Neuronal stem cell (in vitro differentiated cells): ENCODE data around the gene TDRD1.

ENCODE experiments used
- DNase-seq: peaks from one replicate; pipeline ENCODE4 v3.0.0-alpha.2; 2013; ENCODE audit warnings: low spot score
- H2AFZ ChIP-seq: one replicate; pipeline ENCODE4 v1.6.1; 2013; ENCODE audit warnings: mild to moderate bottlenecking, low read length, inconsistent platforms
- H2AK5ac ChIP-seq: 2 replicates; pipeline ENCODE4 v1.6.1; 2013; ENCODE audit warnings: low read depth, mild to moderate bottlenecking, inconsistent platforms, low read length, moderate library complexity, mixed read lengths
- H2BK120ac ChIP-seq: 2 replicates; pipeline ENCODE4 v1.6.1; 2013; ENCODE audit warnings: low read depth, mild to moderate bottlenecking, inconsistent platforms, low read length, moderate library complexity, mixed read lengths
- H2BK12ac ChIP-seq: one replicate; pipeline ENCODE4 v1.6.1; 2013; ENCODE audit warnings: low read length, inconsistent platforms
- H2BK15ac ChIP-seq: 2 replicates; pipeline ENCODE4 v1.6.1; 2013; ENCODE audit warnings: mild to moderate bottlenecking, low read length, inconsistent platforms, mixed read lengths
- H2BK5ac ChIP-seq: one replicate; pipeline ENCODE4 v1.6.1; 2013; ENCODE audit warnings: inconsistent platforms, mild to moderate bottlenecking, low read length, moderate library complexity
- H3K14ac ChIP-seq: one replicate; pipeline ENCODE4 v1.6.1; 2013; ENCODE audit warnings: low read length, inconsistent platforms
- H3K18ac ChIP-seq: 2 replicates; pipeline ENCODE4 v1.6.1; 2013; ENCODE audit warnings: low read length, inconsistent platforms
- H3K23ac ChIP-seq: 2 replicates; pipeline ENCODE4 v1.6.1; 2013; ENCODE audit warnings: low read depth, mild to moderate bottlenecking, mixed read lengths, low read length, inconsistent platforms; ENCODE audit not compliant: poor library complexity
- H3K27ac ChIP-seq: replicated peaks from 3 replicates; pipeline ENCODE4 v1.5.1; 2013; ENCODE audit warnings: low read length, inconsistent platforms
- H3K27me3 ChIP-seq, 3 experiments: 2 replicates each; pipeline ENCODE4 v1.6.1; 2013; ENCODE audit warnings: low read length in 3 of 3, mild to moderate bottlenecking in 2 of 3, inconsistent platforms in 1 of 3, low read depth in 1 of 3, mixed read lengths in 1 of 3, moderate library complexity in 1 of 3; ENCODE audit not compliant: control insufficient read depth in 3 of 3, insufficient read depth in 3 of 3
- H3K36me3 ChIP-seq, 2 donors: replicated peaks in 1 of 2; 2 replicates each; pipeline ENCODE4 v1.6.1; 2013; ENCODE audit warnings: low read length in 2 of 2; ENCODE audit not compliant: control insufficient read depth in 2 of 2, insufficient read depth in 2 of 2
- H3K4ac ChIP-seq: 2 replicates; pipeline ENCODE4 v1.6.1; 2013; ENCODE audit warnings: inconsistent platforms, mild to moderate bottlenecking, low read length, moderate library complexity
- H3K4me1 ChIP-seq, 2 donors: 1 replicate in 1 of 2; 2 replicates in 1 of 2; pipeline ENCODE4 v1.6.1; 2013; ENCODE audit warnings: low read length in 2 of 2, low read depth in 1 of 2; ENCODE audit not compliant: control insufficient read depth in 2 of 2, insufficient read depth in 1 of 2
- H3K4me2 ChIP-seq: one replicate; pipeline ENCODE4 v1.6.1; 2013; ENCODE audit warnings: mild to moderate bottlenecking, low read length, inconsistent platforms; ENCODE audit not compliant: insufficient read depth, poor library complexity, severe bottlenecking
- H3K4me3 ChIP-seq, 2 donors: 2 replicates each; pipeline ENCODE4 v1.5.1; 2013; ENCODE audit warnings: low read length in 2 of 2, mild to moderate bottlenecking in 2 of 2, inconsistent platforms in 1 of 2, moderate library complexity in 1 of 2
- H3K79me1 ChIP-seq: one replicate; pipeline ENCODE4 v1.6.1; 2013; ENCODE audit warnings: low read depth, mild to moderate bottlenecking, inconsistent platforms, low read length, moderate library complexity
- H3K9ac ChIP-seq: one replicate; pipeline ENCODE4 v1.6.1; 2013; ENCODE audit warnings: mild to moderate bottlenecking, low read depth, low read length, inconsistent platforms; ENCODE audit not compliant: poor library complexity
- H3K9me3 ChIP-seq, 2 donors: replicated peaks in 1 of 2; 2 replicates each; pipeline versions ENCODE3 to v1.6.1; 2013; ENCODE audit warnings: low read length in 2 of 2, mild to moderate bottlenecking in 2 of 2, inconsistent platforms in 1 of 2, low read depth in 1 of 2, mixed read lengths in 1 of 2, moderate library complexity in 1 of 2; ENCODE audit not compliant: control insufficient read depth in 2 of 2, insufficient read depth in 1 of 2
- H4K8ac ChIP-seq: one replicate; pipeline ENCODE4 v1.6.1; 2013; ENCODE audit warnings: low read depth, mild to moderate bottlenecking, inconsistent platforms, low read length, moderate library complexity
- H4K91ac ChIP-seq: one replicate; pipeline ENCODE4 v1.6.1; 2013; ENCODE audit warnings: low read length, low read depth, mild to moderate bottlenecking, inconsistent platforms; ENCODE audit not compliant: poor library complexity
- WGBS, 2 donors: extraction: QIAGEN DNeasy Blood & Tissue Kit; methylation state at CpG; one replicate each; pipeline ENCODE4 v1.1.7; 2013; ENCODE audit warnings: missing lambda C conversion rate in 2 of 2, mixed read lengths in 1 of 2; ENCODE audit not compliant: insufficient read length in 2 of 2, insufficient replicate concordance in 1 of 2; ENCODE audit errors: extremely low coverage in 2 of 2; 5-methylcytosine and 5-hydroxymethylcytosine counted together

Gene TDRD1

GRCh38 chr10:114239117-114239993 lies 60.2 kb downstream of the TDRD1 start, which contains the start of gene VWA2:
Gene VWA2, plus strand, starts transcription at chr10:114239254. Its CDS starts 9,460 bp downstream, at chr10:114248714.
- H3K4me3 ChIP-seq, result peak within 1 kb of the TSS; percentile 17 to 78
- H3K9me3 ChIP-seq, result peaks cover 0 to 2% of the 10 kb centered on the region in 2 donors
- H3K36me3 ChIP-seq, result no peaks in the 10 kb centered on the region
- peaks cover 0 to 6% of the 10 kb centered on the region in 2 donors for H3K4me1 ChIP-seq
- H3K79me1 ChIP-seq, result no peaks in the 10 kb centered on the region
- H3K18ac ChIP-seq, result peak within 1 kb of the TSS; percentile 50
- no peak within 1 kb of the TSS for H2BK120ac ChIP-seq
- H2AFZ ChIP-seq, result peak within 1 kb of the TSS; percentile 83
- no peak within 1 kb of the TSS for H4K91ac ChIP-seq
- no CpG with 5 or more reads among the region's 79 CpGs for WGBS, 2 donors
- no peak within 1 kb of the TSS for H3K4ac ChIP-seq
- H3K27ac ChIP-seq, result no peak within 1 kb of the TSS
- H3K14ac ChIP-seq, result no peak within 1 kb of the TSS
- peak within 1 kb of the TSS; percentile 78 for H3K4me2 ChIP-seq
- no peak within 1 kb of the TSS for H2AK5ac ChIP-seq
- H3K9ac ChIP-seq, result peak within 1 kb of the TSS; percentile 9
- no peak within 1 kb of the TSS for H4K8ac ChIP-seq
- no peak within 1 kb of the TSS for H2BK5ac ChIP-seq
- peak within 1 kb of the TSS; percentile 26 for H2BK15ac ChIP-seq
- DNase-seq, result peak; percentile 21
- no peak within 1 kb of the TSS for H2BK12ac ChIP-seq
- H3K27me3 ChIP-seq, result peaks cover 2 to 91% (median 24%) of the 10 kb centered on the region in 3 experiments
- no peak within 1 kb of the TSS for H3K23ac ChIP-seq

GRCh38 chr10:114239994-114240345 lies 60.8 kb downstream of the TDRD1 start:
- no peak overlapping the region for H4K8ac ChIP-seq
- no peak overlapping the region for H3K27ac ChIP-seq
- H2BK120ac ChIP-seq, result no peak overlapping the region
- H3K14ac ChIP-seq, result no peak overlapping the region
- H4K91ac ChIP-seq, result no peak overlapping the region
- H3K79me1 ChIP-seq, result no peaks in the 10 kb centered on the region
- H2AFZ ChIP-seq, result no peak overlapping the region
- no peak overlapping the region for H2BK15ac ChIP-seq
- H3K9ac ChIP-seq, result peak overlapping the region; percentile 9
- H2BK5ac ChIP-seq, result no peak overlapping the region
- H3K23ac ChIP-seq, result no peak overlapping the region
- H2BK12ac ChIP-seq, result no peak overlapping the region
- no peak for DNase-seq
- H3K36me3 ChIP-seq, result no peaks in the 10 kb centered on the region
- peak overlapping the region; percentile 78 for H3K4me2 ChIP-seq
- H3K4me3 ChIP-seq, result peak overlapping the region in 1 of 2 donors; percentile 78
- H3K27me3 ChIP-seq, result peaks cover 2 to 91% (median 24%) of the 10 kb centered on the region in 3 experiments
- peaks cover 4 to 6% of the 10 kb centered on the region in 2 donors for H3K4me1 ChIP-seq
- no peak overlapping the region for H2AK5ac ChIP-seq
- WGBS, 2 donors, result no CpG with 5 or more reads among the region's 11 CpGs
- H3K9me3 ChIP-seq, result peaks cover 0 to 2% of the 10 kb centered on the region in 2 donors
- H3K18ac ChIP-seq, result peak overlapping the region; percentile 50
- H3K4ac ChIP-seq, result no peak overlapping the region

GRCh38 chr10:114242235-114242634 lies 63.1 kb downstream of the TDRD1 start:
- no CpG with 5 or more reads among the region's 9 CpGs for WGBS, 2 donors
- no peak overlapping the region for H4K8ac ChIP-seq
- H3K4me2 ChIP-seq, result no peak overlapping the region
- H2BK12ac ChIP-seq, result no peak overlapping the region
- H2AFZ ChIP-seq, result no peak overlapping the region
- no peak overlapping the region for H2BK5ac ChIP-seq
- H2BK15ac ChIP-seq, result no peak overlapping the region
- peaks cover 0 to 2% of the 10 kb centered on the region in 2 donors for H3K9me3 ChIP-seq
- no peak overlapping the region for H3K23ac ChIP-seq
- peaks cover 6 to 8% of the 10 kb centered on the region in 2 donors for H3K4me1 ChIP-seq
- H4K91ac ChIP-seq, result no peak overlapping the region
- H3K36me3 ChIP-seq, result no peaks in the 10 kb centered on the region
- no peak overlapping the region for H3K18ac ChIP-seq
- H3K27ac ChIP-seq, result no peak overlapping the region
- H3K9ac ChIP-seq, result no peak overlapping the region
- DNase-seq, result no peak
- peak overlapping the region in 1 of 2 donors; percentile 34 for H3K4me3 ChIP-seq
- H3K14ac ChIP-seq, result peak overlapping the region; percentile 85
- no peaks in the 10 kb centered on the region for H3K79me1 ChIP-seq
- no peak overlapping the region for H3K4ac ChIP-seq
- peaks cover 2 to 93% (median 24%) of the 10 kb centered on the region in 3 experiments for H3K27me3 ChIP-seq
- H2AK5ac ChIP-seq, result no peak overlapping the region
- H2BK120ac ChIP-seq, result no peak overlapping the region

- Histone ChIP-seq H3K27ac (no peak overlapping the region), H3K27me3 (peaks cover 2 to 80% (median 22%) of the 10 kb centered on the region in 3 experiments), H3K18ac (no peak overlapping the region), H3K4me1 (peaks cover 6 to 8% of the 10 kb centered on the region in 2 donors), H3K23ac (no peak overlapping the region), H3K9ac (no peak overlapping the region), H2BK15ac (no peak overlapping the region), H4K8ac (no peak overlapping the region), H2BK5ac (no peak overlapping the region), H3K4me2 (no peak overlapping the region), H2AK5ac (no peak overlapping the region), H2AFZ (no peak overlapping the region), H3K4me3 (no peak overlapping the region), H3K4ac (no peak overlapping the region), H2BK120ac (no peak overlapping the region), H3K14ac (no peak overlapping the region), H3K9me3 (peaks cover 0 to 2% of the 10 kb centered on the region in 2 donors), H4K91ac (no peak overlapping the region), H3K79me1 (no peaks in the 10 kb centered on the region), H3K36me3 (no peaks in the 10 kb centered on the region), H2BK12ac (no peak overlapping the region)
- WGBS, 2 donors, result no CpG with 5 or more reads among the region's 9 CpGs
- no peak for DNase-seq
Observed at GRCh38 chr10:114243661-114244060, 64.5 kb downstream of the TDRD1 start.
